Heart left ventricle (tissue), 16 donors: ENCODE measurements around the gene HNRNPA3. TPM values are rescaled to one million over a fixed set of nuclear protein-coding genes. Genes with fewer than 3 reads are reported as not detected.

Experiments used
- ATAC-seq, 4 donors: fragments of 200-7000 bp; cut with Tn5 transposase; one replicate each; pipeline ENCODE4 v1.9.1; 2020 to 2022; ENCODE audit warnings: moderate library complexity in 4 of 4, mild to moderate bottlenecking in 3 of 4, moderate number of reproducible peaks in 1 of 4
- DNase-seq, 5 donors: peaks; one replicate each; pipeline ENCODE4 v3.0.0-alpha.2; 2020
- H3K27ac ChIP-seq, 12 donors: fragments of 200-600 bp; sonication (generic) in 4 of 12; one replicate each; pipeline versions ENCODE4 v1.5.0 to v1.8.0; 2016 to 2022; ENCODE audit warnings: mild to moderate bottlenecking in 2 of 12
- H3K27me3 ChIP-seq, 9 donors: fragments of 200-600 bp; sonication (generic) in 2 of 9; one replicate each; pipeline versions ENCODE4 v1.5.1 to v1.8.0; 2016 to 2022; ENCODE audit warnings: mild to moderate bottlenecking in 3 of 9
- H3K36me3 ChIP-seq, 9 donors: fragments of 200-600 bp; sonication (generic) in 2 of 9; one replicate each; pipeline versions ENCODE4 v1.5.0 to v1.8.0; 2018 to 2022; ENCODE audit warnings: mild to moderate bottlenecking in 2 of 9
- H3K4me1 ChIP-seq, 12 donors: fragments of 200-600 bp; sonication (generic) in 4 of 12; one replicate each; pipeline versions ENCODE4 v1.5.0 to v1.8.0; 2016 to 2022; ENCODE audit warnings: mild to moderate bottlenecking in 3 of 12
- H3K4me3 ChIP-seq, 12 donors: fragments of 200-600 bp; sonication (generic) in 4 of 12; one replicate each; pipeline versions ENCODE4 v1.5.0 to v1.8.0; 2017 to 2022; ENCODE audit warnings: mild to moderate bottlenecking in 9 of 12, moderate library complexity in 4 of 12
- H3K9me3 ChIP-seq, 12 donors: fragments of 200-600 bp; sonication (generic) in 4 of 12; one replicate each; pipeline versions ENCODE4 v1.5.0 to v1.8.0; 2016 to 2022; ENCODE audit warnings: mild to moderate bottlenecking in 1 of 12
- CTCF ChIP-seq, 12 donors: fragments of 200-600 bp; sonication (generic) in 4 of 12; IDR thresholded peaks; one replicate each; pipeline versions ENCODE4 v1.5.0 to v1.8.0; 2018 to 2022; ENCODE audit warnings: antibody characterized with exemption in 12 of 12, mild to moderate bottlenecking in 5 of 12
- POLR2A ChIP-seq, 2 donors: fragments of 450-650 bp; IDR thresholded peaks; one replicate each; pipeline ENCODE4 v1.6.1; 2017; ENCODE audit warnings: antibody characterized with exemption in 2 of 2, mild to moderate bottlenecking in 2 of 2, moderate library complexity in 2 of 2
- WGBS, 4 donors: extraction: QIAGEN DNeasy Blood & Tissue Kit in 2 of 4; methylation state at CpG; one replicate each; pipeline versions ENCODE4 v1.1.5 to v1.1.7; 2013 to 2018; 5-methylcytosine and 5-hydroxymethylcytosine counted together
- intact Hi-C, 10 donors: fragments of 100-400 bp; cut with DNase I; formaldehyde crosslinking; loops; one replicate each; pipeline versions ENCODE4 v1.11.1 to v1.14.2; 2022
- polyA plus RNA-seq, 2 donors: library from polyadenylated mRNA; stranded (reverse); fragments of 200-250 nt; gene quantifications; one replicate each; pipeline ENCODE4 v1.2.3, GENCODE V29; 2013
- total RNA-seq, 9 donors: library from RNA; depleted of rRNA in 2 of 9; stranded (reverse); fragments of >200 nt in 2 of 9; fragmentation: NEBNext Ultra II Directional in 3 of 9; extraction: Animal tissue kit (Norgen Biotek cat#: 25700) in 3 of 9; gene quantifications; one replicate each; pipeline versions ENCODE4 v1.1.0 to v1.2.4, GENCODE V29; 2016 to 2023
- donor health status: ischemic (EF 13 %, LVEDD 7.1; RV severe dilation, severe dysfunction).
- donor health status: healthy with polysubstance abuse.
- donor health status: DM: no; HTN: yes; CAD: no.
- donor health status: DM: no; HTN: no; CAD: no.
- donor health status: ischemic (EF 25% LVEDD 6.9; RV normal size, moderate dysfunction).
- donor health status: ischemic (EF 25% LVEDD 5.7; RV mildly dilated, moderate dysfunction).
- donor health status: healthy.
- donor health status: DM: yes; HTN: yes; CAD: no.
- donor health status: ischemic (EF 35%, LVEDD 5.7; RV mildly dilated, moderate dysfunction).
- donor health status: nonischemic (EF 11% LVEDD 7.7; RV severe dilation, severe dysfunction).
- donor health status: DM: yes; HTN: yes; CAD: no.
- donor health status: PGD.
- donor health status: ischemic (EF 29% LVEDD 5.4; RV normal size, mild dysfunction).
- donor health status: nonischemic (EF 23%, LVEDD 6.1; RV moderate dilation, normal function).

Gene HNRNPA3
- total and polyA plus RNA-seq, 11 donors: 12.7 to 134 (median 73.3) TPM

DNA sequence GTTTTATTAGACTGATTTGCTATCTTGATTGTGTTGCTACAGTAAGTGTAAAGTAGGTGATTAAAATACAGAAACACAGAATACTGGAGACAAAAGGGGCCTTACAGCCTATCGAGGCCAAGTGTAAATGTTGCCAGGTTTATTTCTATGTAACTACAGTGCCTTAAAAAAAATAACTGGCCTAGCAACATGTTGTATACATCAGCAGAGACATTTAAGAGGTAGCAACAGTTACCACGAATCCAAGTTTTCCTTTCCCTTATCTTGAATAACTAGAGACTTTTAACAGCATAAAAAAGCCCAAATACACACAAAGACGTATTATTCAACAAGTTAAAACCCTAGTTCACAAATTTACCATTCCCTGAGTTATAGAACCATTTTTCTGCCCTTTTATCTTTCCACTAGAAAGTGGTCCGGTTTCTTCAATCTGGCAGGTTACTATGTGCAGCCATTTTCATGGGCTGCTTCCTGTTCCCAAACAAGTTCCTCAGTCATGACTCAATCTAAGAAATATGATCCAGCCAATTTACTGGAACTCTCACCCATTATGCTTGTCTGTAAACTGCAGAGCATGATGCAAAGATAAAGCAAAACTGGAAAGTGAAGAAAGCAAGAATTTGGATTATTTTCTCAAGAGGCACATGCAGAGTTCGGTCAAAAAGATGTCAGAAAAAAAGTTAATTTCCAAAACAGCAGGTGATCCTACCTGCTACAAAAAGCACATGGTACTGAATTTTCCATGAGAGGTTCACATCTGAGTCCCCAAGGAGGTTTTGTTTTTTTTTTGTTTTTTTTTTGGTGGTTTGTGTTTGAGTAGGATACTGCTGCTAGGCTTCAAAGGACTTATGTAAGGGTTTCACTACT is 29.8 kb downstream of the HNRNPA3 start:
- ATAC-seq (peak; percentile 45 to 80 (median 74)), DNase-seq (no peak)
- no peak for TF ChIP-seq POLR2A (IDR thresholded peaks at IDR 0.05)
- H3K4me3 ChIP-seq: peak overlapping the region in 8 of 12 donors; percentile 4 to 38 (median 25)
- H3K27ac ChIP-seq: peak overlapping the region; percentile 64 to 94 (median 82)
- 11 to 21% (median 16%) methylated on average over 5 of the region's 5 CpGs for WGBS, 4 donors
- H3K27me3 ChIP-seq: no peaks in the 10 kb centered on the region
- intact Hi-C loops: loop anchor here in 1 of 10 donors (2.0 kb wide), 2 partner anchors 20 to 30 kb away; partner anchors contain the start of gene HNRNPA3
- peaks cover 31 to 100% (median 97%) of the 10 kb centered on the region in 12 donors for H3K4me1 ChIP-seq
- H3K36me3 ChIP-seq: no peaks in the 10 kb centered on the region
- H3K9me3 ChIP-seq: no peaks in the 10 kb centered on the region

- Histone ChIP-seq H3K9me3 (no peaks in the 10 kb centered on the region), H3K27me3 (no peaks in the 10 kb centered on the region), H3K36me3 (peaks cover 0 to under 1% (median 0%) of the 10 kb centered on the region in 9 donors), H3K4me1 (peaks cover 28 to 100% (median 97%) of the 10 kb centered on the region in 12 donors), H3K4me3 (peak overlapping the region in 3 of 12 donors; percentile 29 to 38 (median 30)), H3K27ac (peak overlapping the region; percentile 8 to 94 (median 82))
- ATAC-seq: no peak
- DNase-seq: no peak
- TF ChIP-seq POLR2A (IDR thresholded peaks at IDR 0.05): no peak
- TF ChIP-seq CTCF (IDR thresholded peaks at IDR 0.05): no peak
- intact Hi-C loops: loop anchor here in 1 of 10 donors (2.0 kb wide), 2 partner anchors 20 to 30 kb away; partner anchors contain the start of gene HNRNPA3
- WGBS, 4 donors: 91 to 95% (median 91%) methylated on average over 3 of the region's 3 CpGs
Observed at GRCh38 chr2:177243073-177243472, 30.5 kb downstream of the HNRNPA3 start.

- ATAC-seq (no peak), DNase-seq (no peak)
- Histone ChIP-seq H3K9me3 (no peaks in the 10 kb centered on the region), H3K27ac (peak overlapping the region; percentile 8 to 94 (median 82)), H3K36me3 (peaks cover 0 to 4% (median 0%) of the 10 kb centered on the region in 9 donors), H3K4me1 (peaks cover 28 to 100% (median 96%) of the 10 kb centered on the region in 12 donors), H3K27me3 (no peaks in the 10 kb centered on the region), H3K4me3 (no peak overlapping the region)
- no peak for TF ChIP-seq POLR2A (IDR thresholded peaks at IDR 0.05)
- TF ChIP-seq CTCF (IDR thresholded peaks at IDR 0.05): no peak
- intact Hi-C loops: loop anchor here in 1 of 10 donors (2.0 kb wide), 2 partner anchors 19 to 31 kb away; partner anchors contain the start of gene HNRNPA3
Observed at GRCh38 chr2:177243476-177243875, 30.9 kb downstream of the HNRNPA3 start.

DNA sequence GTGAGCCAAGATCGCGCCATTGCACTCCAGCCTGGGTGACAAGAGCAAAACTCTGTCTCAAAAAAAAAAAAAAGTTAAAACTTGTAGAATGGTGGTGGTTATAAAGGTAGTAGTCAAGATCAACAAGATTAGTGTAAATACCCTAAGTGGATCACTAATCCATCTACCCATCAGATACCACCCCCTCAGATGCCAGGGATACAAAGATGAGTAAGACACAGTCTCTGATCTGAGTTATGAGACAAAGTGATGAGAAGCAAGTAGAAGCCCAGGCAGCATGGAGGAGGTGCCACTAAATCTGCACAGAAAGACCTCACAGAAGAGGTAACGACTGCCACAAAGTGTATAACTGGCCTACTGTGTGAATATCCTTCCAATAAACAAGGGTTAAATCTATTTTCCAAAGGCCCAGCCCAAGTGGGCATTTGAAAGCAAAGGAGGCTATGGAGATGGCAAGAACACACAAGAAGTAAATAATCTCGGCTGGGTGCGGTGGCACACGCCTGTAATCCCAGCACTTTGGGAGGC is 31.7 kb downstream of the HNRNPA3 start:
- ATAC-seq: no peak
- Histone ChIP-seq H3K36me3 (peaks cover 0 to 6% (median 0%) of the 10 kb centered on the region in 9 donors), H3K9me3 (no peaks in the 10 kb centered on the region), H3K4me1 (peaks cover 28 to 100% (median 96%) of the 10 kb centered on the region in 12 donors), H3K4me3 (no peak overlapping the region), H3K27ac (peak overlapping the region in 5 of 12 donors; percentile 23 to 94 (median 87)), H3K27me3 (no peaks in the 10 kb centered on the region)
- 93 to 98% (median 97%) methylated on average over 6 of the region's 6 CpGs for WGBS, 4 donors
- TF ChIP-seq POLR2A (IDR thresholded peaks at IDR 0.05) (no peak), CTCF (IDR thresholded peaks at IDR 0.05) (no peak)
- intact Hi-C loops: no loop called here
- DNase-seq: no peak
